PC-9 (cell line): ENCODE data around the gene ST7. TPM values are rescaled to one million over a fixed set of nuclear protein-coding genes. Genes with fewer than 3 reads are reported as not detected.

Source experiments
- BruUV-seq: library from RNA; stranded (reverse); fragments of 400-500 nt; replicated peaks from 2 replicates; lab custom pipeline; 2021; lab: Mats Ljungman, UMichigan
- CTCF ChIA-PET: fragments of 300-600 bp; sonication (Branson Sonifier 250); formaldehyde crosslinking; loops from one replicate; lab custom pipeline; 2022; ENCODE audit warnings: antibody characterized with exemption; lab: Charles Lee
- POLR2A ChIA-PET: fragments of 300-600 bp; sonication (Branson Sonifier 250); formaldehyde crosslinking; loops from one replicate; lab custom pipeline; 2022; ENCODE audit warnings: antibody characterized with exemption; ENCODE audit not compliant: unreplicated experiment; lab: Charles Lee
- DNase-seq, 2 experiments: peaks; one replicate each; pipeline versions ENCODE4 v3.0.0 to v3.0.0-alpha.2; 2015 to 2022; ENCODE audit warnings: mixed read lengths in 1 of 2
- H2AFZ ChIP-seq: fragments of 200-600 bp; sonication (generic); 2 replicates; pipeline ENCODE4 v1.8.1; 2017; ENCODE audit warnings: antibody characterized with exemption
- H3F3A ChIP-seq: fragments of 200-600 bp; sonication (generic); 2 replicates; pipeline ENCODE4 v1.8.1; 2017; ENCODE audit warnings: antibody characterized with exemption, mild to moderate bottlenecking, low read depth; ENCODE audit not compliant: insufficient read depth
- H3K27ac ChIP-seq: fragments of 200-600 bp; sonication (generic); 2 replicates; pipeline ENCODE4 v1.6.1; 2016; ENCODE audit warnings: mixed run types
- H3K27me3 ChIP-seq: fragments of 200-600 bp; sonication (generic); 2 replicates; pipeline ENCODE4 v1.6.1; 2016; ENCODE audit warnings: low read depth, mixed run types; ENCODE audit not compliant: insufficient read depth
- H3K36me3 ChIP-seq: fragments of 200-600 bp; sonication (generic); 2 replicates; pipeline ENCODE4 v1.6.1; 2016; ENCODE audit warnings: low read depth, mixed run types
- H3K4me1 ChIP-seq: fragments of 200-600 bp; sonication (generic); replicated peaks from 2 replicates; pipeline ENCODE4 v1.6.1; 2016; ENCODE audit warnings: mixed run types; ENCODE audit not compliant: insufficient read depth
- H3K4me2 ChIP-seq: fragments of 200-600 bp; sonication (generic); 2 replicates; pipeline ENCODE4 v1.6.1; 2017; ENCODE audit warnings: mixed run types
- H3K4me3 ChIP-seq: fragments of 200-600 bp; sonication (generic); 2 replicates; pipeline ENCODE4 v1.6.1; 2016; ENCODE audit warnings: mixed run types
- H3K79me2 ChIP-seq: fragments of 200-600 bp; sonication (generic); 2 replicates; pipeline ENCODE4 v1.6.1; 2017; ENCODE audit warnings: low read depth, mixed run types
- H3K9me2 ChIP-seq: fragments of 200-600 bp; sonication (generic); 2 replicates; pipeline ENCODE4 v1.8.1; 2017; ENCODE audit warnings: mild to moderate bottlenecking; ENCODE audit not compliant: insufficient read depth
- H3K9me3 ChIP-seq: fragments of 200-600 bp; sonication (generic); 2 replicates; pipeline ENCODE4 v1.8.1; 2016; ENCODE audit warnings: low read depth; ENCODE audit not compliant: insufficient read depth
- H4K20me1 ChIP-seq: fragments of 200-600 bp; sonication (generic); 2 replicates; pipeline ENCODE4 v1.8.1; 2017; ENCODE audit not compliant: insufficient read depth
- EZH2 ChIP-seq: fragments of 200-600 bp; sonication (generic); IDR thresholded peaks from 2 replicates; pipeline ENCODE4 v1.8.0; 2017; ENCODE audit warnings: antibody characterized with exemption, low read depth
- intact Hi-C: fragments of 100-400 bp; cut with micrococcal nuclease; formaldehyde crosslinking; loops from one replicate; pipeline ENCODE4 v1.10.0; 2022; ENCODE audit not compliant: unreplicated experiment
- total RNA-seq: library from RNA; stranded (reverse); gene quantifications from 2 replicates; pipeline ENCODE4 v1.2.3, GENCODE V29; 2021
- TF ChIP-seq, protein P1 (sequence below): fragments of 200-600 bp; sonication (generic); conservative IDR thresholded peaks from 2 replicates; pipeline ENCODE4 v1.6.1; 2017; ENCODE audit warnings: mixed run types, antibody characterized with exemption, mild to moderate bottlenecking, moderate library complexity

The ST7 gene
- total RNA-seq, 1 experiment from 2014 or later: 25.8 TPM

DNA sequence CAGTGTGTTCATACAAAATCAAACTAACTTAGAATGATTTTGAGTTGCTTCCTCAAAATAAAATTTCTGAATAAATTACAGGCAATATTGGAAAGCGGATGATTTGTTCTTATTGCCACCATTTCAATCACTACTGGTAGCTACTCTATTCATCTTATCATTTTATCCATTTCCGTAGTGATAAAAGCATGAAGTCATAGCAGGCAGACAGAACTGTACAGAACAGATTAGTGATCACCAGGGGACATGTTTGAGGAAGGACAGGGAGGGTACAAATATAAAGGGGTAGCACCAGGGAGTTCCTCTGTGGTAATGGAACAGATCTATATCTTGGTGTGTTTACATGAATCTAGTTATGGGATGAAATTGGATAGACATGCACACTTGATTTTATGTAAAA, 231.1 kb downstream of the ST7 start:
- intact Hi-C loops: no loop called here

DNA sequence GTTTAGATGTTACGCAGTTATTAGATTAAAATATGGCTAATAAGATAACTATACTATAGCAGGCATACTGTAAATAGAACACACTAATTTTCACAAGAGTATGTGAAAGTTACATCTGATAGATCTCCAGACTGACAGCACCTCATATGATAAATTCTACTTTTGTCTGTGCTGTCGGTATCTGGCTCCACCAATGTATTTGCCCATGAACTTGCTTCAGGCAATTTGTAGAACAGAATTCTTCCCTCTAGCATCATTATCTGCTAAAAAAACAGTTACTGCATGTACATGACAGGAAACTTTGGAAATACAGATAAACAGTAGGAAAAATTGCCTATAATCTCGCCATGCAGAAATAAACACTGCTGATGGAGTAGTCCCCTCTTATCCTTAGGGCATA, 231.8 kb downstream of the ST7 start:
- no peak for DNase-seq
- no TSS peak for BruUV-seq
- no peak overlapping the region for H2AFZ ChIP-seq
- no peaks in the 10 kb centered on the region for H3K27me3 ChIP-seq
- no peaks in the 10 kb centered on the region for H3K36me3 ChIP-seq
- no peak overlapping the region for H3K4me2 ChIP-seq
- H4K20me1 ChIP-seq: no peaks in the 10 kb centered on the region
- TF ChIP-seq, protein P1, sequence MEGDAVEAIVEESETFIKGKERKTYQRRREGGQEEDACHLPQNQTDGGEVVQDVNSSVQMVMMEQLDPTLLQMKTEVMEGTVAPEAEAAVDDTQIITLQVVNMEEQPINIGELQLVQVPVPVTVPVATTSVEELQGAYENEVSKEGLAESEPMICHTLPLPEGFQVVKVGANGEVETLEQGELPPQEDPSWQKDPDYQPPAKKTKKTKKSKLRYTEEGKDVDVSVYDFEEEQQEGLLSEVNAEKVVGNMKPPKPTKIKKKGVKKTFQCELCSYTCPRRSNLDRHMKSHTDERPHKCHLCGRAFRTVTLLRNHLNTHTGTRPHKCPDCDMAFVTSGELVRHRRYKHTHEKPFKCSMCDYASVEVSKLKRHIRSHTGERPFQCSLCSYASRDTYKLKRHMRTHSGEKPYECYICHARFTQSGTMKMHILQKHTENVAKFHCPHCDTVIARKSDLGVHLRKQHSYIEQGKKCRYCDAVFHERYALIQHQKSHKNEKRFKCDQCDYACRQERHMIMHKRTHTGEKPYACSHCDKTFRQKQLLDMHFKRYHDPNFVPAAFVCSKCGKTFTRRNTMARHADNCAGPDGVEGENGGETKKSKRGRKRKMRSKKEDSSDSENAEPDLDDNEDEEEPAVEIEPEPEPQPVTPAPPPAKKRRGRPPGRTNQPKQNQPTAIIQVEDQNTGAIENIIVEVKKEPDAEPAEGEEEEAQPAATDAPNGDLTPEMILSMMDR: no peak
- TF ChIP-seq EZH2: no peak
- no peaks in the 10 kb centered on the region for H3F3A ChIP-seq
- ChIA-PET CTCF (no interaction called here), POLR2A (no interaction called here)
- intact Hi-C loops: no loop called here
- no peaks in the 10 kb centered on the region for H3K9me2 ChIP-seq
- H3K27ac ChIP-seq: no peak overlapping the region
- H3K79me2 ChIP-seq: no peaks in the 10 kb centered on the region
- H3K9me3 ChIP-seq: no peaks in the 10 kb centered on the region
- no peak overlapping the region for H3K4me3 ChIP-seq
- H3K4me1 ChIP-seq: no peaks in the 10 kb centered on the region

More for the DNA sequence above, 231.1 kb downstream of the ST7 start:
- DNase-seq: no peak
- H3F3A ChIP-seq: no peaks in the 10 kb centered on the region
- H3K4me3 ChIP-seq: no peak overlapping the region
- no peaks in the 10 kb centered on the region for H4K20me1 ChIP-seq
- POLR2A ChIA-PET: no interaction called here
- no peaks in the 10 kb centered on the region for H3K79me2 ChIP-seq
- no peak overlapping the region for H3K4me2 ChIP-seq
- CTCF ChIA-PET: no interaction called here
- H3K9me2 ChIP-seq: no peaks in the 10 kb centered on the region
- BruUV-seq: no TSS peak
- no peaks in the 10 kb centered on the region for H3K4me1 ChIP-seq
- no peaks in the 10 kb centered on the region for H3K27me3 ChIP-seq
- no peaks in the 10 kb centered on the region for H3K9me3 ChIP-seq
- no peak overlapping the region for H3K27ac ChIP-seq
- TF ChIP-seq EZH2: no peak
- TF ChIP-seq, protein P1: no peak
- no peak overlapping the region for H2AFZ ChIP-seq
- no peaks in the 10 kb centered on the region for H3K36me3 ChIP-seq

DNA sequence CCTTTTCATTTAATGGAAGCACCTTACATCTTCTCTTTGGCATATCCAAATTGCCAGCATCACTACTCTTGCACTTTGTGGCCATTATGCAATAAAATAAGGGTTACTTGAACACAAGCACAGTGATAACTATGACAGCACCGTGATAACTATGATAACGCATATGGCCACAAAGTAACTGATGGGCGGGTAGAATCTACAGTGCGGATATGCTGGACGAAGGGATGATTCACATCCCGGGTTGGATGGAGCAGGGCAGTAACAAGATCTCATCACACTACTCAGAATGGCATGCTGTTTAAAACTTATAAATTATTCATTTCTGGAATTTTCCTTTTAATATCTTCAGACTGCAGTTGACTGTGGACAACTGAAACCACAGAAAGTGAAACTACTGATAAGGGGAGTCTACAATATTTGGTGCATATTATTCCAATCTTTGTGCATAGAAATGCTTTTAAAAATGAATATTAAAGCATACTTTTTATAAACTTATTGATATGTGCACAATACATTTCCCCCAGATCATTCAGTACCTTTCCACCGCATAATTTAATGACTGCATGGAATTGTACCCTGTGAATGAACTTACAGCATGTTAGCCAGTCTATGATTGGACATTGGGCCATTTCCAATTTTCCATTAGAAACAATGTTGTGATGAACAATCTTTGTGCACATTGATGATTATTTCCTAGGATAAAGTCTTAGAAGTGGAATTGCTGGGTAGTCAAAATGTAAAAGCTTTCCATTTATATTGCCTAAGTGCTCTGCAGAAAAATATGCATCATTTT, 233.1 kb downstream of the ST7 start:
- H3K36me3 ChIP-seq: no peaks in the 10 kb centered on the region
- no TSS peak for BruUV-seq
- CTCF ChIA-PET: no interaction called here

More for the DNA sequence above, 233.1 kb downstream of the ST7 start:
- no peak overlapping the region for H2AFZ ChIP-seq
- H3K27me3 ChIP-seq: no peaks in the 10 kb centered on the region
- H3F3A ChIP-seq: no peaks in the 10 kb centered on the region
- H4K20me1 ChIP-seq: no peaks in the 10 kb centered on the region
- no peak overlapping the region for H3K27ac ChIP-seq
- DNase-seq: no peak
- H3K9me3 ChIP-seq: no peaks in the 10 kb centered on the region
- POLR2A ChIA-PET: no interaction called here
- TF ChIP-seq EZH2: no peak
- TF ChIP-seq, protein P1: no peak
- no peaks in the 10 kb centered on the region for H3K9me2 ChIP-seq
- H3K4me2 ChIP-seq: no peak overlapping the region
- intact Hi-C loops: no loop called here
- H3K79me2 ChIP-seq: no peaks in the 10 kb centered on the region
- H3K4me1 ChIP-seq: no peaks in the 10 kb centered on the region
- H3K4me3 ChIP-seq: no peak overlapping the region
